AG04450 (cell line): Measurements from ENCODE around the gene AP3D1. TPM values are rescaled to one million over a fixed set of nuclear protein-coding genes. Genes with fewer than 3 reads are reported as not detected.

ENCODE experiments used
- CTCF ChIA-PET: fragments of 300-600, 350-600 bp; formaldehyde crosslinking; extraction: SDS; loops from one replicate; lab custom pipeline; 2022; ENCODE audit warnings: antibody characterized with exemption, inconsistent platforms; lab: Charles Lee
- POLR2A ChIA-PET: fragments of 350-600 bp; formaldehyde crosslinking; extraction: SDS; loops from one replicate; lab custom pipeline; 2021; ENCODE audit warnings: antibody characterized with exemption, inconsistent platforms; lab: Yijun Ruan, JAX
- DNase-seq: peaks from one replicate; pipeline ENCODE4 v3.0.0-alpha.2; 2011; ENCODE audit warnings: low read depth, low spot score
- H3K27ac ChIP-seq: one replicate; pipeline ENCODE4 v1.5.1; 2012; ENCODE audit warnings: low read depth, low read length, control low read depth
- H3K27me3 ChIP-seq: one replicate; pipeline ENCODE4 v1.6.0; 2012; ENCODE audit warnings: low read length; ENCODE audit not compliant: control insufficient read depth, insufficient read depth
- H3K4me3 ChIP-seq: 2 replicates; pipeline ENCODE4 v1.5.1; 2011; ENCODE audit warnings: mild to moderate bottlenecking, low read depth, low read length, control low read depth
- H3K9me3 ChIP-seq: 2 replicates; pipeline ENCODE4 v1.5.1; 2012; ENCODE audit warnings: low read length; ENCODE audit not compliant: control insufficient read depth, insufficient read depth
- polyA plus RNA-seq: library from polyadenylated mRNA; depleted of rRNA; stranded (reverse); fragments of >200 nt; gene quantifications from 2 replicates; pipeline ENCODE4 v1.2.3, GENCODE V29; 2011
- TF ChIP-seq, protein P1 (sequence below): IDR thresholded peaks from 2 replicates; pipeline ENCODE4 v1.5.1; 2011; ENCODE audit warnings: low read depth, low read length, control low read depth, inconsistent platforms

AP3D1 gene
- polyA plus RNA-seq, 1 experiment, result 68.2 TPM

DNA sequence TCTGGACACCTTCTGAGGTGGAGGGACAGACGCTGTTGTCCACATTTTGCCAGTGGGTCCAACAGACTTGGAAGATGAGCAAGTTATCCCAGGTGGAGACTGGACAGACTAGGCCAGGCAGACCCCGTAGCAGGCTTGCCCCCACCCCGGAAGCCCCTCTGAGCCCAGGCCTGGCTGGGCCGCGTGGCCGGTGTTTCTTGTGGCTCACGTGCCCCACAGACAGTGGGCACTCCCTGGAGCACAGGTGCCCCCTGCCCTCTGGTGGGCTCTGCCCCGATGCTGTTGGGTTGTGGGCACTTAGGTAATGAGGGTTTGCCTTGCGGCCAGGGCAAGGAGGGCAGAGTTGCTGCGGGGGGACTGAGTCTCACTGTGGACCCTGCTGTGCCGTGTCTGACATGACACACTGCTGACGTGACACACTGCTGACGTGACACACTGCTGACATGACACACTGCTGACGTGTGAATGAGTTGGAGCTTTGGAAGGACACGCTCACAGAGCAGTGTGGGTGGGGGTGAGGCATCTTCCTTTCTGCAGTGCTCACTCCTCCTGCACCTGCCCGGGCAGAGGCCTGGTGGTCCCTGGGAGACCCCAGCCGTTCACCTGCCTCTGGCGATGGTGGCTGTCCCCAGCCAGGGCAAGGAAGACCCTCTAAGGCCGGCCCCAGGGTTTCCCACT lies 37.5 kb upstream of the AP3D1 start:
- no peak overlapping the region for H3K4me3 ChIP-seq
- no peaks in the 10 kb centered on the region; the same call in 1 of the 2 replicates for H3K9me3 ChIP-seq
- POLR2A ChIA-PET, result no interaction called here
- DNase-seq, result peak; percentile 15
- H3K27ac ChIP-seq, result no peak overlapping the region
- CTCF ChIA-PET, result no interaction called here
- no peaks in the 10 kb centered on the region for H3K27me3 ChIP-seq
- TF ChIP-seq, protein P1, sequence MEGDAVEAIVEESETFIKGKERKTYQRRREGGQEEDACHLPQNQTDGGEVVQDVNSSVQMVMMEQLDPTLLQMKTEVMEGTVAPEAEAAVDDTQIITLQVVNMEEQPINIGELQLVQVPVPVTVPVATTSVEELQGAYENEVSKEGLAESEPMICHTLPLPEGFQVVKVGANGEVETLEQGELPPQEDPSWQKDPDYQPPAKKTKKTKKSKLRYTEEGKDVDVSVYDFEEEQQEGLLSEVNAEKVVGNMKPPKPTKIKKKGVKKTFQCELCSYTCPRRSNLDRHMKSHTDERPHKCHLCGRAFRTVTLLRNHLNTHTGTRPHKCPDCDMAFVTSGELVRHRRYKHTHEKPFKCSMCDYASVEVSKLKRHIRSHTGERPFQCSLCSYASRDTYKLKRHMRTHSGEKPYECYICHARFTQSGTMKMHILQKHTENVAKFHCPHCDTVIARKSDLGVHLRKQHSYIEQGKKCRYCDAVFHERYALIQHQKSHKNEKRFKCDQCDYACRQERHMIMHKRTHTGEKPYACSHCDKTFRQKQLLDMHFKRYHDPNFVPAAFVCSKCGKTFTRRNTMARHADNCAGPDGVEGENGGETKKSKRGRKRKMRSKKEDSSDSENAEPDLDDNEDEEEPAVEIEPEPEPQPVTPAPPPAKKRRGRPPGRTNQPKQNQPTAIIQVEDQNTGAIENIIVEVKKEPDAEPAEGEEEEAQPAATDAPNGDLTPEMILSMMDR, result no peak

DNA sequence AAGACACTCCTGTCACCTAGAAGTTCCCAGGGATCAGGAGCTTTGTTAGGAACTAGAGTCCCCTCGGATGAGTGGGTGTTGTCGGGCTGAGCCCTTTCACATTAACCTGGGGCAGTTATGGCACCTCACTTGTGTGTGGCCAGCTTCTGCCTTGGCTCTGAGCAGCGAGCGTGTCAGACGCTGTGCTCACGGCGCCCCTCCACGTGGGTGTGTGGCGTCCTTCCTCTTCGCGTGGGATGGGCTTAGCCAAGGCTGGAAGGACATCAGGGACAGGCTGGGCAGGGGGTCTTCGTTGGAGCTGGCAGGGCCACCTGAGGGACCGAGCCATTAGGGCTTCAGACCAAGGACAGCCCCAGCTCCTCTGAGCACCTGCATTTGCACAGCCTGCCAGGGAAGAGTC lies 35.8 kb upstream of the AP3D1 start:
- Histone ChIP-seq H3K27me3 (no peaks in the 10 kb centered on the region), H3K4me3 (no peak overlapping the region), H3K9me3 (no peaks in the 10 kb centered on the region; the same call in 1 of the 2 replicates), H3K27ac (peak overlapping the region; percentile 81)
- DNase-seq, result no peak
- TF ChIP-seq, protein P1, result no peak
- ChIA-PET CTCF (interaction anchor here (1.3 to 1.7 kb wide), 3 partner anchors 15 to 167 kb away, joined by 3 to 8 read pairs (median 4); no protein-coding TSS in a partner anchor), POLR2A (interaction anchor here (1.9 kb wide), 1 partner anchor 14 kb away, joined by 5 read pairs; no protein-coding TSS in a partner anchor)

DNA sequence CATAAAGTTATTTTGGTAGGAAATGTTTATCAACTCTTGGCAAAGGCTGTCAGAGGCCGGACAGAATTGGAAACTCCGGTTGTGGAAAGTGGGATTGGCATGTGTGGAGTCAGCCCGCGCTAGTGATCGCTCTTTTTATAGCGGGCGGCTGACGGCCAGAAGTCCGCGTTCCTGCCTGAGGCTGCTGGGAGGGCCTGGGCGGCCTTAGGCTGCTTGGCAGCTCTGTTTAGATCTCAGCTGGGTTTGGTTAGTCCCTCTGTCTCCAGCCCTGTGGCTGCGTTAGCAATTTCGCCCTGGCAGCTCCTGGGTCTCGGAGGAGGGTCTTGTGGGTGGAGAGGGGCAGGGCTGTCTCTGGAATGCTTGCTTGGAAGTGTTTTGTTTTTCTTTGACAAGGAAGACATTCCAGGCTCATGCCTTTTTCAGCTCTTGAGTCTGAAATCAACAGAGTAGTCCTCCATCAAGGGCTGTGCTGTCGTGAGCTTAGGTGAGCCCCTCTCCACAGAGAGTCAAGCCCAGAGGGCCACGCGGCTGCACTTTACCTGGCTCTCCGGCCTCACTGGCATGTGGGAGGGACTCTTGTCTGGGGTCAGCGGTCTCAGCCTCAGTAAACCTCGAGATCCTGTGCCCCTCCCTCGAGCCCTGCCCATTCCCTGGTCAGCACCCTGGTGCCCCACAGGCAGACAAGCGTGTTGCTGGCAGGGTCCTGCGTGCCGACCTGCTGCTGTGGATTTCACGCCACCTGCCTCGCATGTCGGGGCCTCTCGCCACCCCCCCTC lies 34.9 kb upstream of the AP3D1 start:
- TF ChIP-seq, protein P1, result no peak
- peak overlapping the region; percentile 35 for H3K4me3 ChIP-seq
- H3K27ac ChIP-seq, result peak overlapping the region; percentile 81
- H3K27me3 ChIP-seq, result no peaks in the 10 kb centered on the region
- peak; percentile 91 for DNase-seq
- CTCF ChIA-PET, result interaction anchor here (1.3 to 1.7 kb wide), 4 partner anchors 14 to 167 kb away, joined by 3 to 8 read pairs (median 4); partner anchors contain the start of gene PLEKHJ1
- H3K9me3 ChIP-seq, result no peaks in the 10 kb centered on the region; the same call in 1 of the 2 replicates
- POLR2A ChIA-PET, result interaction anchor here (0.9 to 2.6 kb wide), 6 partner anchors 13 to 290 kb away, joined by 3 to 23 read pairs (median 5); partner anchors contain the start of genes AP3D1 and GADD45B

DNA sequence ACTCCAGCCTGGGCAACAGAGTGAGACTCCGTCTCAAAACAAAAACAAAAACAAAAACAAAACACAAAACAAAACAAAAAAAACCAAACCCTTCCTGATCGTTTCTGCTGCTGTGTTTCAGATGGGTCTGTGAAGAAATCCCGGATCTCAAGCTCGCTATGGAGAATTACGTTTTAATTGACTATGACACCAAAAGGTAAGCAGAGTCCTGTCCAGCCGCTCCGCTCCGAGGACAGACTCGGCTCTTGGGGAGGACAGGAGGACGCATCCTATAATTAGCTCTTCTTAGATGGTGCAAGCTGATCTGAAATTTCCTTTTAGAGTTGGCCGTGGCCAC lies 34.3 kb upstream of the AP3D1 start:
- no peak for DNase-seq
- Histone ChIP-seq H3K27me3 (no peaks in the 10 kb centered on the region), H3K4me3 (peak overlapping the region; percentile 35), H3K27ac (peak overlapping the region; percentile 81), H3K9me3 (no peaks in the 10 kb centered on the region; the same call in 1 of the 2 replicates)
- ChIA-PET CTCF (interaction anchor here (1.5 to 1.7 kb wide), 3 partner anchors 14 to 50 kb away, joined by 4 to 8 read pairs (median 5); partner anchors contain the start of gene PLEKHJ1), POLR2A (interaction anchor here (0.9 to 2.6 kb wide), 6 partner anchors 12 to 290 kb away, joined by 3 to 23 read pairs (median 5); partner anchors contain the start of genes AP3D1 and GADD45B)
- TF ChIP-seq, protein P1, result no peak
